H1 (cell line): ENCODE measurements around the gene WDR64. TPM values are rescaled to one million over a fixed set of nuclear protein-coding genes. Genes with fewer than 3 reads are reported as not detected.

ENCODE experiments used
- BRCA1 ChIP-seq: IDR thresholded peaks from 2 replicates; pipeline ENCODE4 v1.6.1; 2012; ENCODE audit warnings: low read depth, low read length, improper control_type of control experiment
- FOSL1 ChIP-seq: IDR thresholded peaks from 2 replicates; pipeline ENCODE4 v1.6.1; 2011; ENCODE audit warnings: mild to moderate bottlenecking, low read depth, low read length, moderate library complexity; ENCODE audit not compliant: insufficient read depth
- JUN ChIP-seq: IDR thresholded peaks from 2 replicates; pipeline ENCODE4 v1.6.1; 2011; ENCODE audit warnings: low read depth, mild to moderate bottlenecking, improper control_type of control experiment, low read length
- TEAD4 ChIP-seq: IDR thresholded peaks from 2 replicates; pipeline ENCODE4 v1.6.1; 2012; ENCODE audit warnings: low read depth, low read length, inconsistent platforms, mixed read lengths
- polyA plus RNA-seq, 7 experiments: library from polyadenylated mRNA; depleted of rRNA in 3 of 7; stranded (reverse) in 5 of 7; unstranded in 2 of 7; fragments of >200 nt in 5 of 7; fragments of 200-250 nt in 2 of 7; gene quantifications; 1 replicate in 5 of 7; 2 replicates in 1 of 7; 4 replicates in 1 of 7; pipeline versions ENCODE4 v1.2.1 to v1.2.3, GENCODE V29; 2011 to 2013; ENCODE audit warnings: missing spikeins in 2 of 7, mixed read lengths in 2 of 7
- total RNA-seq: library from RNA; stranded (reverse); fragmentation: NEBNext Ultra II Directional; extraction: Animal tissue kit (Norgen Biotek cat#: 25700); gene quantifications from 2 replicates; pipeline ENCODE4 v1.2.1, GENCODE V29; 2021

Gene WDR64
- total and polyA plus RNA-seq, 2 of the 8 experiments (the other 6 are each of a cell fraction or from before 2014, with no cell fraction given): 0.02 TPM; not detected in 1

DNA sequence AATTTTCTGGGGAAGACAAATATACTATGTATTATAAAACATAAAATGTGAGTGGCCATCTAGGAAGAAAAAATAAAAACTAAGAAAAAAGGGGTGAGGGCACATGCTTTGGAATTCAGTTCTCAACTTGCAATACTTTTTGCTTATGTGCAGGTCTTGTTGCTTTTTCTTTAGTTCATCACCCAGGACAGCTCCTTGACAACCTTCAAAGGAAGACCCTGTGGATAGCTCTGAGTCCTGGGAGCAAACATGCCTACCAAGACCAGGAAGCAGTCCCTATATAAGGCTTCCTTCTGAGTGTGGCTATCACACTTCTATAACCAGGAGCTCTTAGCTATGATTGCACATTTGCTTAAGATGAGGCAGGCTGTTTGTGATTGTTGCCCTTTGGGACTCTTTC, 78.0 kb downstream of the WDR64 start (continued):
- no peak for TF ChIP-seq JUN
- TF ChIP-seq BRCA1: no peak
- TF ChIP-seq FOSL1: no peak
- no peak for TF ChIP-seq TEAD4
